GM19099 (cell line): ENCODE data around the gene SARDH.

Experiments used
- POLR2A ChIP-seq: IDR thresholded peaks from 3 replicates; pipeline ENCODE4 v1.6.1; 2011; ENCODE audit warnings: low read depth; ENCODE audit not compliant: insufficient read length; ENCODE audit errors: extremely low read depth

The SARDH gene, protein sequence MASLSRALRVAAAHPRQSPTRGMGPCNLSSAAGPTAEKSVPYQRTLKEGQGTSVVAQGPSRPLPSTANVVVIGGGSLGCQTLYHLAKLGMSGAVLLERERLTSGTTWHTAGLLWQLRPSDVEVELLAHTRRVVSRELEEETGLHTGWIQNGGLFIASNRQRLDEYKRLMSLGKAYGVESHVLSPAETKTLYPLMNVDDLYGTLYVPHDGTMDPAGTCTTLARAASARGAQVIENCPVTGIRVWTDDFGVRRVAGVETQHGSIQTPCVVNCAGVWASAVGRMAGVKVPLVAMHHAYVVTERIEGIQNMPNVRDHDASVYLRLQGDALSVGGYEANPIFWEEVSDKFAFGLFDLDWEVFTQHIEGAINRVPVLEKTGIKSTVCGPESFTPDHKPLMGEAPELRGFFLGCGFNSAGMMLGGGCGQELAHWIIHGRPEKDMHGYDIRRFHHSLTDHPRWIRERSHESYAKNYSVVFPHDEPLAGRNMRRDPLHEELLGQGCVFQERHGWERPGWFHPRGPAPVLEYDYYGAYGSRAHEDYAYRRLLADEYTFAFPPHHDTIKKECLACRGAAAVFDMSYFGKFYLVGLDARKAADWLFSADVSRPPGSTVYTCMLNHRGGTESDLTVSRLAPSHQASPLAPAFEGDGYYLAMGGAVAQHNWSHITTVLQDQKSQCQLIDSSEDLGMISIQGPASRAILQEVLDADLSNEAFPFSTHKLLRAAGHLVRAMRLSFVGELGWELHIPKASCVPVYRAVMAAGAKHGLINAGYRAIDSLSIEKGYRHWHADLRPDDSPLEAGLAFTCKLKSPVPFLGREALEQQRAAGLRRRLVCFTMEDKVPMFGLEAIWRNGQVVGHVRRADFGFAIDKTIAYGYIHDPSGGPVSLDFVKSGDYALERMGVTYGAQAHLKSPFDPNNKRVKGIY

DNA sequence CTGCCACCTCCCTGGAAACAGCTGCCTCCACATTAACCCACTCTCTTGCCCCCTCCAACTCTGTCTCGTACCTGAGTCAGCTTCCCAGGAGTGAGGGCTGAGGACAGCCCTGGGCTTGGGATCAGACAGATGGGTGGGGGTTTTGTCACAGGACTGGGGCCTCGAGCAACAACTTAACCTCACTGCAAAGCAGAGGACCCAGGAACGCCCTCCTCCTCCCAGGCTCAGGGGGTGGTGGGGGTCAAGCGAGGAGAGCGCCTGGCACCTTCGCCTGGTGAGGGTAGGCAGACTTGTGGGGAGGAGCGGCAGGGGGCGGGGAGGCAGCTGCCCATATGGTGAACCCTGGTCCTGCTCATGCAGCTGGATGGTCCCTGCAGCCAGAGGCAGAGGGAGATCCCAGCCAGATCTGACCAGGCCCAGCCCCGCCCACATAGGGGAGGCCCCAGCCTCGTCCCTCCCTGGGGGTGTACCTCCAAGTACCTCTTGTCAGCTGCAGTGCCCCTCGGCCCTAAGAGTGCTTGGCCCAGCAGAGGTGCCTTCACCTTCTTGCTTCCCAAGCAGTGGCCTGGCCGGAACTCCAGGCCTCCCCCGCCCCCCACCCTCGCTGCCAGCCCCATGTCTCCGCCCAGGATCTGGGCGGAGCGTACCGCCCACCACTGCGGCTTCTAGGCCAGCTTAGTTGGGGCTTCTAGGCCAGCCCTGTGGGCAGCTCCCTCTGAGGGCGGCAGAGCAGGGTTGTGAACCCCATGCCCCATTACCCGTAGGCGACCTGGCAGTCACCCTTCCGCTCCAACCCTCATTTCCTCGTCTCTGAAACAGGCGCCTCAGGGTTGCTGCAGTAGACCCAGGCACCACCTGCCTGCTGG is at the start of gene SARDH:
Gene SARDH (minus strand): TSS at position 579 of the 866 bp plus-strand sequence. CDS start 4,179 bp downstream, outside the sequence.
- no peak for TF ChIP-seq POLR2A

DNA sequence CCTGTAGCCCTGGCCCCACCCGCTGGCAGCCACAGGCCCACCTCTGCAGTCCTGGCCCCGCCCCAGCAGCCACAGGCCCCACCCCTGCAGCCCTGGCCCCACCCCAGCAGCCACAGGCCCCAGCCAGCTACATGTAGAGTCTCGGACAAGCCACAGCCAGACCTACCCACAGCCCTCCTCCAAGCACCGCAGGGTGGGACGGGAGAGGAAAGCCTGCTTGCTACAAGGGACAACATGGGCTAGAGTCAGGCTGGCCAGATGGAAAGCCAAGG is 49.5 kb upstream of the SARDH start:
- no peak for TF ChIP-seq POLR2A

DNA sequence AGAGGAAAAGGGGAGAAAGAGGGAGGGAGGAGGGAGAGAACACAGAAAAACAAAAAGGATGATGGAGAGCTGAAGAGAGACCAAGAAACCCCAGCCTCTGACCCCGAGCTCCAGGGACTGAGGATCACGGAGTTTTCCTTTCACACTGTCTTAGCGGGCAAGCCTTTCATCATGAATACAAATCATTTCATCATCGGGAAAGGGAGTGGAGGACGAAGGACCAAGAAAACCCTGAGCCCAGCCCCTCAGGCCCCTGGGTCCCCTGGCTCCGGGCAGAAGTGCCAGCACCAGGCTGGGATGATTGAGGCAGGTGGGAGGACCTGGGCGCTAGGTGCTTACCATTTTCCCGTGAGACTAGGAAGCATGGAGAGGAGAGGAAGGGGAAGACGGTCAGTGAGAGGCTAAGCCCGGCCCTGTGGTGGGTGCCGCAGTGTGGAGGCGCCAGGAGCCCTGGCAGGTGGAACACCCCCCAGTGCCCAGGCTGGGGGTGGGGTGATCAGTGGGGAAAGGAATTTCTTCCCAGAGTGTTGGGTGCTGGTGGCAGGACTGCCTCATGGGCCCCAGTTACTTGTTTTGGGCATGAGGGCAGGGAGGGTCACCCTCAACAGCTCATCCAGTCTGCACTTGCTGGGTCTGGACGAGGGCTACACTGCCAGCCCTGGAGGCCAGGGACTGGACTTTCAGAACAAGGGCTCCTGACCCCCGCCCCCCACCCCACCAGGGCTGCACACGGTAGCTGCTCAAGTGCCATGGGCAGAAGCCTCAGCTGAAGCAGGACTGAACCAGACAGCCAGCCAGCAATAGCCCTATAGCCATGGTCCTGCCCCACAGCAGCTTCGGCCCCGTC is 49.0 kb upstream of the SARDH start:
- TF ChIP-seq POLR2A: peak; percentile 47

DNA sequence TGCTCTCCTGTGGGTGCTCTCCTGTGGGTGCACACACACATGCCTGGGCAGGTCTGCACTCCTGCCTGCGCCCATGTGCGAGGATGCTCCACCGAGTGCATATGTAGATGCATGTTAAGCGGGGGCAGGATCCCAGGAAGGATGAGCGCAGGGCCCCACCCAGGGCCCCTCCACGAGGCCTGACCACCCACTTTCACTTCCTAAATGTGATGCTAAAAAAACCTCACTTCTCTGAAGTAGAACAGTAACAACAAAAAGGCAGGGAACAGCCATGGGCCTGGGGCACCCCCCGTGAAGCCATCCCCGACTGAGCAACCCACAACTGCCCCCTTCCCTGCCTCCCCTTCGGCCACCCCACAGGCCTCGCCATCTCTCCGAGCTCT is 48.2 kb upstream of the SARDH start:
- no peak for TF ChIP-seq POLR2A

DNA sequence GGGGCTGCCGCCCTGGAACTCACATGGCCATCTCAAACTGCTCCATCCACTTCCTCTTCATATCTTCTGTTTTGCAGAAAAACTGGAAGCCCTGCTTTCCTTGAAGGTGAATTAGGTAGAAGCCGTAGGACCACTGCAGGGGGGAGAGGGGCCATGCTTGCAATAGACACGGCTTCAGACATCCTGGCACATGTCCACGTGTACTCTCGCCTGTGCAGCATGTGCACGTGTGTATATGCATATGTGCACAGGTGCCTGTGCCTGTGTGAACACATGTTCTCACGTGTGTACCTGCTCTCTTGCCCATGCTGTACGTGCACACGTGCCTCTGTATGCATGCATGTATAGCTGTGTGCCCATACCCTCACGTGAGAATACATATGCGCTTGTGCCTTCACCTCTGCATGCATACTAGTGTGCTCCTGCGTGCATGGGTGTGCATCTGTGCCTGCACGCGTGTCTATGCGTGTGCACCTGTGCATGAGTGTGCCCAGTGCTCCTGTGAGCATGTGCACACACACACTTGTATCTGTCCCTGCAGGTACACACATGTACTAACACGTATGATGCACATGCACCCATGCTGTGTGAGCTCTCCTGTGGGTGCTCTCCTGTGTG is 47.7 kb upstream of the SARDH start:
- peak; percentile 33 for TF ChIP-seq POLR2A

DNA sequence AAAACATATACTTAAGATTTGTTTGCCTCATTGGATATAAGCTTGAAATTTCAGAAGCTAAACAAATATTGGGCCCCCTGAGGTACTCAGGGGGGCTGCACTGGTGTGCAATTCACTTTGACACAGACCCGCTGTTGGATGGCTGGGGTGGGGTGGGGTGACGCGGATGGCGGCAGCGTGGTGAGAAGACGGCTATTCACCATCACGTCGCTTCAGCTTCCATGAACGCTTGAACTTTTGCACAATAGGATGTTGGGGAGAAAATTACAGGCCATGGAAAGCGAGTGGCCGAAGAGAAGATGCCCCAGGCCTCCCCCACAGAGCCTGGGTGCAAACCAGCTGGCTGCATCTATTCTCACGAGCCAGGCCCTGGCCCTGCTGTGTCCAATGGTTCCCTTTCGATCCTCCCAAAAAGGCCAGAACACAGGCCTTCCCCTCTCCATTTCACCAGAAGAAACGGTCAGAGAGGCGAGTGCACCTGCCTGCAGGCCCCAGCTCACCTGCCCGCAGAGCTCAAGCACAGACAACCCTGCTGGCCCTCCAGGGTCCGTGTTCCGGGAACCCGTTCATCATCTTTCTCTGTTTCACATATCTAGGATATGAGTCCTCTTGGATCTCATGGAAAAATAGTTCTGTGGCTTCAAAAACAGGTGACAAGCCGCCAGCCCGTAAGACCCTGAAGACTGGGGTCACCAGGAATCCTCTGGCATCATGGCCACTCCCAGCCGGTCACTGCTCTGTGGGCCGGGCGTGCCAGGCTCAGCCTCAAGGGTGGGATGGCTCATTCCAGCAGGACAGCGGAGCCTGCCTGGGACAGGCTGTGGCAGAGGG is 46.8 kb upstream of the SARDH start:
- TF ChIP-seq POLR2A: no peak

DNA sequence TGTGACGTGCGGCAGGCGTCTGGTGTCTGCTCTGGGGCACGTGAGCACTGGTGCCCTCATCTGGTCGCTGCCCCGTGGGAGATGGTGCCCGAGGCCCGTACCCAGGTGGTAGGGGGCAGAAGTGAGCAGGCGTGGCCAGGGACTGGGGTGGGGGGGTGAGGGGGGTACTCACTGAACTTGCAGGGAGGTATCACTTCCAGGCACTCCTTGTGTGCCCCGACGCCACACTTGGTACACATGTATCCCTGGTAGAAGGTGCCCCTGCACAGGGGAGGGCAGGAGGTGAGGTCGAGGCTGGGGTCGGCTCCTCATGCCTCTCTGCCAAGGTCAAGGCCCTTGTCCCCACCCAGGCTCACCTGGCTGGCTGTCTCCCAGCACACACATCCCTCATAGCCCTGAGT is 45.2 kb upstream of the SARDH start:
- no peak for TF ChIP-seq POLR2A

DNA sequence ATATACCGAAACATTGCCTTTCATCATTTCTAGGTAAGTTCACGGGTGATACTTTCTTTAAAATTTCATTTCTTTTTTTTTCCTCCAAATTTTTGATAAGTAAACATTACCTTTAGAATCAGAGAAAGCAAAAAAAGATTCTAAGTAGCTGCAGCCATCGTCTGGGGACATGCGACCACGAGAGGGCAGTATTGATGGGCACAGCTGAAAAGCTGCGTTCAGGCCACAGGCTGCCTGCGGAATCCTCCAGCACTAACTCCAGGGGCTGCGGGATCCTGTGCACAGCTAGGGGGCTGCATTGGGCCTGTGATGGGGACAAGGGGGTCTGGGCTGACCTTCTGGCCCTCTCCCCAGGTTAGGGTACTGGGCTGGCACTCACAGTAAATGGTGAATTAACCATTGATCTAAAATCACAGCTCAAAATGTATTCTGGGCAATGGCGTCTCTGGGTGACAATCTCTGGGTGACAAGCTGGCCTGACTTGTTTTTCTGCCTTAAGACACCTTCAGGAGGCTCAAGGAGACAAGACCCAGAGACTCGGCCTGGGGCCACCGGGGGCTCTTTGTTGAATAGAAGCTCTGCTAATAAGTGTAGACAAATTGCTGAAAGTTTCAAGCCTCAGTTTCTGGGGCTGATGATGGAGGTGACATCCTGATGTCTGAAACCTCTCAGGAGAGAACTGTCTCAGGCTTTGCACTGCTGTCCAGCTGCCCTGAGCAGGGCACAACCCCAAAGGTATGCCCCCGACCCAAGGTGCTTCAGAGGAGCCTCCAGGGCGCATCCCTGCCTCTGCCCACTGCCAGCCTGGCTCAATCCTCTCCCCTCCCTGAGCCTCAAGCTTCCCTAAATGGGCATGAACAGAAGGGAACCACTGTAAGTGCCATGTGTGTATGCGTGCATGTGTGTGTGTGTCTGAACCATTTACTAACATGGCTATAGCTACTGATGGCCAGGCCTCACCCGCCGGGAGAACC is 44.3 kb upstream of the SARDH start:
- TF ChIP-seq POLR2A: no peak

DNA sequence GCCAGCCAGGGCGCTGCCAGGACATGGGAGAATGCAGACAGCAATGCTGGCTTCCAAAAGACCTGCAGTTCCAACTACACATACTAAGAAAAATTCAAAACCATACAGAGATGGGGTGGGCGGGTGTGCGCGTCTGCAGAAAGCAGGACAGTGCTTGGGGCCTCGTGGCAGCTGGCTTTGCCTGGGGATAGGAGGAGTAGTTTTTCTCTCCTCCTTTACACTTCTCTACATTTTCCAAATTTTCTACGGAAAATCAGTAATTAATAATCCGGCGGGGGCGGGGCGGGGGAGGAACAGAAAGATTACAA is 43.6 kb upstream of the SARDH start:
- TF ChIP-seq POLR2A: no peak

DNA sequence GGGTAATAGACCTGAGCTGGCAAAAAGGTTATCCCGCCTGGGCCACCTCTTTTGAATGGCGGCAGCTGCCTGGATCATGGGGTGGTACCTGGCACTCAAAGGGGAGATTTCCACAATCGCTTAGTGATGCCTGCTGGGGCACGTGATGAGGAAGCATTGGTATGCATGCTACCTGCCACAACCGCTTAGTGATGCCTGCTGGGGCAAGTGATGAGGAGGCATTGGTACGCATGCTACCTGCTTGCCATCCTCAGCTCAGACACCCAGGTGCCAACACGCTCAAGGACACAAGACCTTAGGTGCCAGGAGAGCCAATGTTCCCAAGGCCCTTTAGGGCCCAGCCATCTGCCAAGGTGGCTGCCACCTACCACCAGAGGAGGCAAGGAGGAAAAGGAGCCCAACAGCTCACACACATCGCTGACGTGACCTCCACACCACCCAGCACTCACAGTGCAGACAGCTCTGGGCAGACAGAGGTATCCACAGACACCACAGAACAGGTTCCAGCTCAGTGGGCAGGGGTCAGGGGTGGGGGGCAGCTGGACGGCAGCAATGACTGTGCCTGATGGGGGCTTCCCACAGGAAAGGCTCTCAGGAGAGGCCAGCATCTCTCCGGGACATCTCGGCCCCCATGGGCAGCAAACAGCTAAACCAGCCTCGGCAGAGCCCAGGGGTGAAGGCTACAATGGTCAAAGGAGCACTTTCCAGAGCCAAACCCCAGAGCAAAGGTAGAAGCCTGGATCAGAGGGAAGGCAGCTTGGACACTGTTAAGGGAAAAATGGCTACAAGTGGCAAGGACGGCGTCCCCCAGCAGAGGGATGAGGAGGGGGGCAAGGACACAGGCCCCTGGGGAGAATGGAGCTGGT is 43.0 kb upstream of the SARDH start:
- no peak for TF ChIP-seq POLR2A

DNA sequence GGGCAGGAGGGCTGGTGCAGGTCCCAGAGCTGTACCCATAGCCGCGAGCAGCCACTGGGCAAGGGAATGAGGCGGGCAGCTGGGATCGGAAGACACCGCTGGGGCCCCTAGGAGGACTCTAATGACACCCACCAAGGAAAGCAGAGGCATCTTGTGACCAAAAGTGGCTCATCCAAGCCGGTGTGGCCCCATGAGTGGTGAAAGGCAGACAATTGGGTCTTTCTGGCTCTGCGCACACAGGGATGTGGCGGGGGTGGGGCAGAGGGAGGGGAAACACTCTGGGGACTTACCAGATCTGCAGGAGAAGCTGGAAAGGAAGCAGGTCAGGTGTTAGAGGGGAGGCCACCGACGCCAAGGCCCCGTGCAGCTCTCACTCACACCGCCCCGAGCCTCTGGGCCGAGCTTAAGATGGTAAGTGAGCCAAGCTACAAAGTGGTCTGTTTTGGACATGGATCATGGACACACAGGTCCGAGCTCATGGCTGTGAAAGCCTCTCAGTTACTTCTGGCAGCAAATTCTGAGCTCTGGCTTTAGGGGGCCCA is 42.3 kb upstream of the SARDH start:
- TF ChIP-seq POLR2A: no peak
